GM23338 (cell line): ENCODE data around the gene GLS.

Experiments used
- CREB1 ChIP-seq: fragments of 250-450 bp; sonication (Bioruptor Pico); IDR thresholded peaks from 2 replicates; pipeline ENCODE4 v1.5.0; 2020; ENCODE audit warnings: low read depth, mild to moderate bottlenecking, moderate library complexity
- EZH2 ChIP-seq: fragments of 200-600 bp; sonication (generic); IDR thresholded peaks from one replicate; pipeline ENCODE4 v1.8.0; 2017; ENCODE audit warnings: antibody characterized with exemption, mild to moderate bottlenecking, low read depth; ENCODE audit not compliant: unreplicated experiment
- EZH2phosphoT487 ChIP-seq: fragments of 200-600 bp; sonication (generic); IDR thresholded peaks from one replicate; pipeline ENCODE4 v1.8.1; 2018; ENCODE audit warnings: antibody characterized with exemption; ENCODE audit not compliant: unreplicated experiment
- NANOG ChIP-seq: IDR thresholded peaks from 2 replicates; pipeline ENCODE4 v1.6.1; 2016; ENCODE audit warnings: antibody characterized with exemption, borderline replicate concordance
- POLR2AphosphoS5 ChIP-seq: IDR thresholded peaks from 2 replicates; pipeline ENCODE4 v1.6.1; 2016; ENCODE audit warnings: antibody characterized with exemption, low read depth
- REST ChIP-seq: IDR thresholded peaks from one replicate; pipeline ENCODE4 v1.6.1; 2018; ENCODE audit warnings: antibody characterized with exemption; ENCODE audit not compliant: unreplicated experiment
- STAT1 ChIP-seq: IDR thresholded peaks from one replicate; pipeline ENCODE4 v1.6.1; 2016; ENCODE audit warnings: antibody characterized with exemption; ENCODE audit not compliant: unreplicated experiment
- ZNF114 ChIP-seq: fragments of 250-450 bp; sonication (Bioruptor Pico); IDR thresholded peaks from 2 replicates; pipeline ENCODE4 v1.5.0; 2020; ENCODE audit warnings: mild to moderate bottlenecking, moderate library complexity
- ZNF331 ChIP-seq: fragments of 250-450 bp; sonication (Bioruptor Pico); IDR thresholded peaks from 2 replicates; pipeline ENCODE4 v1.5.0; 2020; ENCODE audit warnings: low read depth, mild to moderate bottlenecking, moderate library complexity
- ZNF462 ChIP-seq: fragments of 250-450 bp; sonication (Bioruptor Pico); IDR thresholded peaks from 2 replicates; pipeline ENCODE4 v1.5.0; 2020; ENCODE audit warnings: mild to moderate bottlenecking, moderate library complexity
- TF ChIP-seq, protein P1 (sequence below), 2 experiments: fragments of 200-600 bp in 1 of 2; sonication (generic) in 1 of 2; conservative IDR thresholded peaks; 2 replicates each; pipeline versions ENCODE4 v1.5.1 to v1.6.1; 2016 to 2017; ENCODE audit warnings: antibody characterized with exemption in 2 of 2, low read depth in 2 of 2, mild to moderate bottlenecking in 2 of 2, moderate library complexity in 1 of 2

GRCh38 chr2:190837952-190838361 is 42.7 kb upstream of the GLS start:
- TF ChIP-seq, protein P1, sequence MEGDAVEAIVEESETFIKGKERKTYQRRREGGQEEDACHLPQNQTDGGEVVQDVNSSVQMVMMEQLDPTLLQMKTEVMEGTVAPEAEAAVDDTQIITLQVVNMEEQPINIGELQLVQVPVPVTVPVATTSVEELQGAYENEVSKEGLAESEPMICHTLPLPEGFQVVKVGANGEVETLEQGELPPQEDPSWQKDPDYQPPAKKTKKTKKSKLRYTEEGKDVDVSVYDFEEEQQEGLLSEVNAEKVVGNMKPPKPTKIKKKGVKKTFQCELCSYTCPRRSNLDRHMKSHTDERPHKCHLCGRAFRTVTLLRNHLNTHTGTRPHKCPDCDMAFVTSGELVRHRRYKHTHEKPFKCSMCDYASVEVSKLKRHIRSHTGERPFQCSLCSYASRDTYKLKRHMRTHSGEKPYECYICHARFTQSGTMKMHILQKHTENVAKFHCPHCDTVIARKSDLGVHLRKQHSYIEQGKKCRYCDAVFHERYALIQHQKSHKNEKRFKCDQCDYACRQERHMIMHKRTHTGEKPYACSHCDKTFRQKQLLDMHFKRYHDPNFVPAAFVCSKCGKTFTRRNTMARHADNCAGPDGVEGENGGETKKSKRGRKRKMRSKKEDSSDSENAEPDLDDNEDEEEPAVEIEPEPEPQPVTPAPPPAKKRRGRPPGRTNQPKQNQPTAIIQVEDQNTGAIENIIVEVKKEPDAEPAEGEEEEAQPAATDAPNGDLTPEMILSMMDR (conservative IDR thresholded peaks at IDR 0.05; ENCODE audit: low read depth in 2 of 2), result no peak
- TF ChIP-seq POLR2AphosphoS5, result no peak
- no peak for TF ChIP-seq CREB1 (CRISPR knock-in tag)
- TF ChIP-seq ZNF331 (CRISPR knock-in tag), result no peak
- no peak for TF ChIP-seq REST
- no peak for TF ChIP-seq EZH2
- no peak for TF ChIP-seq NANOG
- TF ChIP-seq EZH2phosphoT487, result no peak
- no peak for TF ChIP-seq ZNF114 (CRISPR knock-in tag)
- no peak for TF ChIP-seq ZNF462
- no peak for TF ChIP-seq STAT1
